Measurements from ENCODE around the gene EEF1A2.

Gene EEF1A2

GRCh38 chr20:63497946-63498935, 642 bp downstream of the EEF1A2 start:
- no peak for DNase-seq

GRCh38 chr20:63497138-63497945, 1.5 kb downstream of the EEF1A2 start:
- DNase-seq = no peak

- no peak for DNase-seq
Measured at GRCh38 chr20:63496596-63497120, 2.2 kb downstream of the EEF1A2 start.

- peak; percentile 76 to 81 for DNase-seq
Measured at GRCh38 chr20:63495741-63496595, 2.9 kb downstream of the EEF1A2 start.

- no peak for DNase-seq
Measured at GRCh38 chr20:63495167-63495720, 3.6 kb downstream of the EEF1A2 start.

- DNase-seq = no peak
Measured at GRCh38 chr20:63494420-63495166, 4.3 kb downstream of the EEF1A2 start.

GRCh38 chr20:63494084-63494419, 4.8 kb downstream of the EEF1A2 start:
- DNase-seq = no peak

- no peak for DNase-seq
Measured at GRCh38 chr20:63493563-63494020, 5.3 kb downstream of the EEF1A2 start.

- no peak for DNase-seq
Measured at GRCh38 chr20:63492982-63493381, 5.9 kb downstream of the EEF1A2 start.

- no peak for DNase-seq
Measured at GRCh38 chr20:63492518-63492917, 6.4 kb downstream of the EEF1A2 start.

- DNase-seq = no peak
Measured at GRCh38 chr20:63491635-63492230, 7.2 kb downstream of the EEF1A2 start.

GRCh38 chr20:63491078-63491477, 7.8 kb downstream of the EEF1A2 start:
- no peak for DNase-seq

GRCh38 chr20:63490416-63490815, 8.5 kb downstream of the EEF1A2 start:
- no peak for DNase-seq

- DNase-seq = no peak
Measured at GRCh38 chr20:63488315-63489251, 10.3 kb downstream of the EEF1A2 start.

GRCh38 chr20:63487781-63488241, 11.1 kb downstream of the EEF1A2 start:
- DNase-seq = no peak

GRCh38 chr20:63487116-63487764, 11.6 kb downstream of the EEF1A2 start:
- DNase-seq = no peak

GRCh38 chr20:63486300-63486855, 12.5 kb downstream of the EEF1A2 start:
- DNase-seq = no peak

GRCh38 chr20:63484651-63485403, 14.1 kb downstream of the EEF1A2 start:
- no peak for DNase-seq

All from activated CD4-positive, alpha-beta T cell treated with anti-CD3 and anti-CD28 coated beads for 4 hours (primary cell).